C1 segment of cervical spinal cord (tissue), 14 donors: Measurements from ENCODE around the gene FAM169A.
"Not testable (repeated sequence)": the region's sequence is repeated elsewhere in the genome, so short reads cannot be mapped to it uniquely, and the experiment has no call there.

Experiments
- DNase-seq, 14 donors: peaks; one replicate each; lab custom pipeline; 2025; lab: John Stamatoyannopoulos, UW

The FAM169A gene

GRCh38 chr5:74870299-74871067, 4.3 kb upstream of the FAM169A start:
- no peak for DNase-seq

- not testable (repeated sequence) for DNase-seq
These were observed 3.2 kb upstream of the FAM169A start for GRCh38 chr5:74869414-74869813.

- peak in 8 of 14 donors; percentile 21 to 61 (median 50) for DNase-seq
These were observed 492 bp upstream of the FAM169A start for GRCh38 chr5:74866596-74867162.

- DNase-seq = peak in 8 of 14 donors; percentile 44 to 75 (median 54)
These were observed 857 bp downstream of the FAM169A start for GRCh38 chr5:74865256-74865803.

- DNase-seq = peak in 1 of 14 donors; percentile 54
These were observed 1.4 kb downstream of the FAM169A start for GRCh38 chr5:74864823-74865222.

GRCh38 chr5:74863726-74864125, 2.5 kb downstream of the FAM169A start:
- DNase-seq = no peak

GRCh38 chr5:74862221-74862620, 4.0 kb downstream of the FAM169A start:
- peak in 1 of 14 donors; percentile 7 for DNase-seq

- not testable (repeated sequence) for DNase-seq
These were observed 9.2 kb downstream of the FAM169A start for GRCh38 chr5:74856975-74857374.

GRCh38 chr5:74853256-74853655, 12.9 kb downstream of the FAM169A start:
- no peak for DNase-seq

GRCh38 chr5:74851684-74852353, 14.4 kb downstream of the FAM169A start:
- DNase-seq = no peak

- DNase-seq = no peak
These were observed 15.3 kb downstream of the FAM169A start for GRCh38 chr5:74850789-74851425.

GRCh38 chr5:74850030-74850429, 16.2 kb downstream of the FAM169A start:
- no peak for DNase-seq

- DNase-seq = no peak
These were observed 17.6 kb downstream of the FAM169A start for GRCh38 chr5:74848553-74849025.

- DNase-seq = no peak
These were observed 27.0 kb downstream of the FAM169A start for GRCh38 chr5:74839229-74839628.

GRCh38 chr5:74838262-74838661, 27.9 kb downstream of the FAM169A start:
- no peak for DNase-seq

- no peak for DNase-seq
These were observed 29.1 kb downstream of the FAM169A start for GRCh38 chr5:74837115-74837514.

- no peak for DNase-seq
These were observed 32.5 kb downstream of the FAM169A start for GRCh38 chr5:74833537-74834266.

GRCh38 chr5:74829413-74829812, 36.8 kb downstream of the FAM169A start:
- no peak for DNase-seq

GRCh38 chr5:74822288-74822687, 43.9 kb downstream of the FAM169A start:
- DNase-seq = no peak

- DNase-seq = no peak
These were observed 49.3 kb downstream of the FAM169A start for GRCh38 chr5:74816875-74817274.

GRCh38 chr5:74810915-74811314, 55.3 kb downstream of the FAM169A start:
- DNase-seq = no peak
